ENCODE measurements around the gene KIAA1191.

Gene KIAA1191

DNA sequence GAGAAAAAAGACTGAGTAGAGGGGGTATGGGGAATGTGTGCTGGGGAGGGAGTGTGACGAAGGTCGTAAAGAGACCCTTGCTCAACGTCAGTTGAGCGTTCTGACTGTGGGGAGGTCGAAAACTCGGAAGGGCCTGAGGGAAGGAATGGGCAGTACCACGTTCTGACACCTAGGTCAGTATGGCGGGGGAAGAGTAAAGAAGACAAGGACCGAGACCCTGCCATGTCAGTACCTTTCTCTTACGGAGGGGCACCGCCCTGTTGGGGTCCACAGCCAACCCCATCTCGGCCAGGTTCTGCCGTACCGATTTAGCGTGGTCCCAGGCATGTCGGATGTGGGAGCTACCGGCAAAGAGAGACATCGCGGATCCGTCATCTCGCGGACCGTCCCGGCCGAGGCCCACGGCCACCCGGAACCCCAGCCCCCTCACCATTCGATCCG is 26.5 kb upstream of the KIAA1191 start:
- TF ChIP-seq, protein P1, sequence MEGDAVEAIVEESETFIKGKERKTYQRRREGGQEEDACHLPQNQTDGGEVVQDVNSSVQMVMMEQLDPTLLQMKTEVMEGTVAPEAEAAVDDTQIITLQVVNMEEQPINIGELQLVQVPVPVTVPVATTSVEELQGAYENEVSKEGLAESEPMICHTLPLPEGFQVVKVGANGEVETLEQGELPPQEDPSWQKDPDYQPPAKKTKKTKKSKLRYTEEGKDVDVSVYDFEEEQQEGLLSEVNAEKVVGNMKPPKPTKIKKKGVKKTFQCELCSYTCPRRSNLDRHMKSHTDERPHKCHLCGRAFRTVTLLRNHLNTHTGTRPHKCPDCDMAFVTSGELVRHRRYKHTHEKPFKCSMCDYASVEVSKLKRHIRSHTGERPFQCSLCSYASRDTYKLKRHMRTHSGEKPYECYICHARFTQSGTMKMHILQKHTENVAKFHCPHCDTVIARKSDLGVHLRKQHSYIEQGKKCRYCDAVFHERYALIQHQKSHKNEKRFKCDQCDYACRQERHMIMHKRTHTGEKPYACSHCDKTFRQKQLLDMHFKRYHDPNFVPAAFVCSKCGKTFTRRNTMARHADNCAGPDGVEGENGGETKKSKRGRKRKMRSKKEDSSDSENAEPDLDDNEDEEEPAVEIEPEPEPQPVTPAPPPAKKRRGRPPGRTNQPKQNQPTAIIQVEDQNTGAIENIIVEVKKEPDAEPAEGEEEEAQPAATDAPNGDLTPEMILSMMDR (IDR thresholded peaks at IDR 0.05; ENCODE audit: low read depth, low read length), result no peak
- peak overlapping the region; percentile 84 for H3K4me3 ChIP-seq (ENCODE audit: low read depth, low read length)

DNA sequence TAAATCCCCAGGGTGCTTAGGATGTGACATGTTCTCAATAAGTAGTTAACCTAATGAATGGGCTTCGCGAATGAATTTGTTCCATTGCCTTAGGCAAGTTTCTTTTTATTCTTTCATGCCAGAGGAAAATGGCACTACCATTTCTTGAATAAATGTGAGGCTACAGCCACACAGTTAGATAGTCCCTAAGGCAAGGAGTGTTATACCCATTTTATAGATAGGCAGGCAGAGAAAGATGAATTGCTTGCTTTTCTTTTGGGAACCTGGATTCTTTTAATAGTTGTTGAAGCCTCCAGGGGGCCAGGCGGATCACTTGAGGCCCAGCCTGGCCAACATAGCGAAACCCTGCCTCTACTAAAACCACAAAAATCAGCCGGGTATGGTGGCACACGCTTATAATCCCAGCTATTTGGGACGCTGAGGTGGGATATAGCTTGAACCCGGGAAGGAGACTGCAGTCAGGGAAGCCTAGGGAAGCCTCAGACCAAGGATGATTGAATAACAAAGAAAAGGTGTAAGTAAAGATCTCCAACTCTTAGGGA is 25.9 kb upstream of the KIAA1191 start:
- peak overlapping the region; percentile 84 for H3K4me3 ChIP-seq (ENCODE audit: low read depth, low read length)
- TF ChIP-seq, protein P1 (IDR thresholded peaks at IDR 0.05; ENCODE audit: low read depth, low read length), result no peak

DNA sequence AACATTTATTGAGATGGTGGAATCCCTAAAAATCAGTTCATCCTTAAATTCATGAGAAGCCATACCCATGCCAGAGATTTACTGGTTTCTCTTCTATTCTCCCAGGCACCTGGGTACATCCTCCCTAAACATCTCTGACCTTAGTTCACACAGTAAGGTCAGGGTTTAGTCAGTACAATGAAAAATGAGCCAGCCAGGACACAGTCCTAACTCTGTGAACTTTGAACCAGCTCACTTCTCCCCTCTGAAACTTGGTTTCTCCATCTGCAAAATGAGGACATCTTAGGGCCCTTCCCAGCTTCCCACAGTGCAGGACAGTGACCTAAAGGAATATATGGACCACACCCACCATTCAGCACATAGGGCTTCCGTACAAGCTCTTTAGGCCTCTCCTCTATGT is 24.9 kb upstream of the KIAA1191 start:
- H3K4me3 ChIP-seq (ENCODE audit: low read depth, low read length), result no peak overlapping the region

DNA sequence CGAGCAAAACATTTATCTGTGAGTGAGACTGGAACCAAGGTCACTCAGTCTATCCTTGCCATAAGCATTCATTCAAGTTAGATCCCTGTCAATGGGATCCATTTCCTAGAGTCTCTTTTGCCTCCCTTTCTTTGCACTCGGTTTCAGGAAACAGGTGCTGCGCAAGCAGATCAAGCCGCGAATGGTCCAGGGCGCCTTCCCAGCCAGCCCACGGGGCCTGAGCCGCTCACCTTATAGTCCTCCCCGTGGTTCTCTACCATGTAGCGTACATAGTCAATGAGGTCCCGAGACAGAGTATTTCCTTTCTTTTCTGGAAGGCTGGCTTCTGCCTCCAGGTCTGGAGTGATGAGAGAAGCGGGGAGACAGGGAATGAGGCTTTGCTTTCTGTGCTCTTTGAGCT is 23.4 kb upstream of the KIAA1191 start:
- no peak overlapping the region for H3K4me3 ChIP-seq (ENCODE audit: low read depth, low read length)
- TF ChIP-seq, protein P1 (IDR thresholded peaks at IDR 0.05; ENCODE audit: low read depth, low read length), result no peak

More for the DNA sequence above, 24.9 kb upstream of the KIAA1191 start:
- TF ChIP-seq, protein P1 (IDR thresholded peaks at IDR 0.05; ENCODE audit: low read depth, low read length), result no peak

DNA sequence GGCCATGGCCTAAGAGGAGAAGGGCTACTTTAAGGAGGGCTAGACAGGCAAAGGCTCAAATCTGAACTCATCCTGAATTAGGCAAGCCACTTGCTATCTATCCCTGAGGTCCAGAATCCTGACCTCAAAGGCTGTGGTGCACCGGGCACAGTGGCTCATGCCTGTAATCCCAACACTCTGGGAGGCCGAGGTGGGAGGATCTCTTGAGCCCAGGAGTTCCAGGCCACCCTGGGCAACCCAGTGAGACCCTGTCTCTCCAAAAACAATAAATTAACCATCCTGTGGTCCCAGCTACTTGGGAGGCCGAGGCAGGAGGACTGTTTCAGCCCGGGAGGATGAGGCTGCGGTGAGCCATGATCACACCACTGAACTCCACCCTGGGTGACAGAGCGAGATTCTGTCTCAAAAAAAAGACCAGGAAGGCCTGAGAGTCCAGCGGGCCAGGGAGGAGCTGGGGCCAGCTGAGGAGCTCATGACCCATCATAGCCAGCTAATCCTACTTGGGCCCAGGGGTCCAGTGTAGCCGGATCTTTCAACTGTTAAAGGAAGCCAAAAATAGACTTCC is 22.9 kb upstream of the KIAA1191 start:
- TF ChIP-seq, protein P1 (IDR thresholded peaks at IDR 0.05; ENCODE audit: low read depth, low read length), result no peak
- no peak overlapping the region for H3K4me3 ChIP-seq (ENCODE audit: low read depth, low read length)

DNA sequence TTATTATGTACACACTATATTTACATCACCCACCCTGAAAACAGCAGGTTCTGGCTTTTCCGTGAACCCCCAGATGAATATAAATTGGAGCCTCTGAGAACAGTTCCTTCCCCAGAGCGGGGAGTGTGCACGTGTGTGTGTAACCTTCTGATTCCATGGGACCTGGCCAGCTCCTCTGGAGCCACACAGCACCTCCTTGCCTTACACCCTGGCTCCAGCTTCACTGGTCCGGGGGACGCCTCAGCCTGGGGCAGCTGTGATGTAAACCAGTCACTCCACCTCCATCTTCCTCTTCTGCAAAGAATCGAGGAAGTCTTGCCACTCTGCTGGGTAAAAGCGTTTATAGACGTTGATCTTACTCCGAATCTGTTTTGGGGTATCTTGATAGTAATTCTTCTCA is 22.4 kb upstream of the KIAA1191 start:
- H3K4me3 ChIP-seq (ENCODE audit: low read depth, low read length), result no peak overlapping the region
- TF ChIP-seq, protein P1 (IDR thresholded peaks at IDR 0.05; ENCODE audit: low read depth, low read length), result no peak

DNA sequence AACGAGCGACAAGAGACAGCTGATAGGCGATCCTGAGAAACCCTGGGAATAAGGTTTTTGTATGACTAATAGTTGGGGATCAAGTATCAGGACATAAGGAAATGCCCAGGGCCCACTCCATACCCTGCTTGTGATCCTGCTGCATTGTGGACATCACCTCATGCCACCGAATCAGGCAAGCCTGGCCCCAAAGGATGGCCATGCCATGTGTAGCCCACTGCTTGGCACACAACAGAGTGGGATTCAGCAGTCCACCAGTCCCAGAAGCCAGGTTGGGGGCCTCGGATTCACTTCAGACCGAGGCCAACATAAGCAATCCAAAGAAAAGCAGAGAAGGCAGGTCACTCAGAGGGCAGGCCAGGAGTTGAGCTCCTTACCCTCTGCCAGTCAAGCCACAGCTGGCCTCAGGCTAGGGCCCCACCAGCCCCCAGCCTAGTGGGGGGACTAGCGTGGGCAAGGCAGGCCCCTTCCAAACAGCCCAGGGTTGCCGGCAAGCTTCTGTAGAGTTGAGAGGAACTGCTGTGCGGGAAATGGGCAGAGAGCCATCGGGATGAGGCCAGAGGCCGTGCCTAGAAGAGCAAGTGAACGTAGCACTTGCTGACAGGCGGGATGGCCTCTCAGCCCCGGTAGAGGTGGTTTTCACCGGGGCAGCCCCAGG is 21.8 kb upstream of the KIAA1191 start:
- TF ChIP-seq, protein P1 (IDR thresholded peaks at IDR 0.05; ENCODE audit: low read depth, low read length), result no peak
- H3K4me3 ChIP-seq (ENCODE audit: low read depth, low read length), result no peak overlapping the region
